T-helper 17 cell (primary cell): Measurements from ENCODE around the gene KRTCAP2. TPM values are rescaled to one million over a fixed set of nuclear protein-coding genes. Genes with fewer than 3 reads are reported as not detected.
A peak's percentile ranks its signal among the peaks of the same experiment; 100 is the strongest.

Source experiments
- ATAC-seq: fragments of 150-1000 bp; cut with Tn5 transposase; 2 replicates; pipeline ENCODE4 v1.10.0; 2021; ENCODE audit warnings: mild to moderate bottlenecking, moderate library complexity
- DNase-seq, 3 donors: peaks; one replicate each; pipeline versions ENCODE4 v3.0.0 to v3.0.0-alpha.2; 2020 to 2021
- H3K9me3 ChIP-seq: one replicate; pipeline ENCODE4 v1.7.0; 2013; ENCODE audit warnings: low read length, mild to moderate bottlenecking; ENCODE audit not compliant: control insufficient read depth, poor library complexity, severe bottlenecking
- H3K27ac Mint-ChIP-seq: one replicate; pipeline ENCODE4 v1.8.0; 2022; ENCODE audit warnings: mild to moderate bottlenecking, moderate library complexity, mixed read lengths
- H3K27me3 Mint-ChIP-seq: one replicate; pipeline ENCODE4 v1.8.0; 2022; ENCODE audit warnings: mixed read lengths
- H3K36me3 Mint-ChIP-seq: one replicate; pipeline ENCODE4 v1.8.0; 2022; ENCODE audit warnings: low read depth, mixed read lengths
- H3K4me1 Mint-ChIP-seq: one replicate; pipeline ENCODE4 v1.8.0; 2022; ENCODE audit warnings: mild to moderate bottlenecking, mixed read lengths
- H3K4me3 Mint-ChIP-seq: one replicate; pipeline ENCODE4 v1.8.0; 2022; ENCODE audit warnings: mild to moderate bottlenecking, moderate library complexity, mixed read lengths
- total RNA-seq, 4 donors: library from RNA in 2 of 4; stranded (reverse) in 2 of 4; gene quantifications; one replicate each; pipeline ENCODE4 v1.2.3 and lab custom pipeline; 2022 to 2026

The KRTCAP2 gene
- total RNA-seq, 2 donors from 2014 or later = 110 to 127 TPM

DNA sequence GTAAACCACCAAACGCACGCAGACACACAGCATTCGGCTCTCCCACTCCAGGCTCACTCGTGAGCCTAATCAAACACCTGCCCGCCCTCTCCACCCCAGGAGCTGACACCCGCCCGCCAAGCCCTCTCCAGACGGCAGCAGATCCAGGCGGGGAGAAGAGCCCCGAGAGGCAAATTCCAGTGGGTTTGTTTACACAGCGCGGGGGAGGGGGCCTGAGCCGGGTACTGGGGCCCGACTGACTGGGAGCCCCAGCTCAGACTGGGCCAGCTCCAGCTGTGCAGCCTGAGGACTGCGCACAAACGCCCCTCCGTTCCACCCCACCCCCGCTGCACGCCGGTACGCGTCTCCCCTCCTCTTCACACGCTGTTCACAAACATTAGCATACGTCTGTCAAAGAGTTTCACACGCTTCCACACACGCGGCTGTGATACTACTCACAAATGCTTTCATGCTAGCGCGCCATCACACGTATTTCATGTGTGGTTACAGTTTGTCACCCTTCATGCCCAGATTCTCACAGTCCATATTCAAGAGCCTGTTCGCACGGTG lies 46.5 kb downstream of the KRTCAP2 start:
- DNase-seq (no peak), ATAC-seq (peak; percentile 76)
- Mint-ChIP-seq H3K27me3 (peaks cover 26% of the 10 kb centered on the region), H3K4me1 (peaks cover 31% of the 10 kb centered on the region), H3K4me3 (peak overlapping the region; percentile 94), H3K27ac (peak overlapping the region; percentile 8), H3K36me3 (no peaks in the 10 kb centered on the region)
- H3K9me3 ChIP-seq = no peaks in the 10 kb centered on the region

DNA sequence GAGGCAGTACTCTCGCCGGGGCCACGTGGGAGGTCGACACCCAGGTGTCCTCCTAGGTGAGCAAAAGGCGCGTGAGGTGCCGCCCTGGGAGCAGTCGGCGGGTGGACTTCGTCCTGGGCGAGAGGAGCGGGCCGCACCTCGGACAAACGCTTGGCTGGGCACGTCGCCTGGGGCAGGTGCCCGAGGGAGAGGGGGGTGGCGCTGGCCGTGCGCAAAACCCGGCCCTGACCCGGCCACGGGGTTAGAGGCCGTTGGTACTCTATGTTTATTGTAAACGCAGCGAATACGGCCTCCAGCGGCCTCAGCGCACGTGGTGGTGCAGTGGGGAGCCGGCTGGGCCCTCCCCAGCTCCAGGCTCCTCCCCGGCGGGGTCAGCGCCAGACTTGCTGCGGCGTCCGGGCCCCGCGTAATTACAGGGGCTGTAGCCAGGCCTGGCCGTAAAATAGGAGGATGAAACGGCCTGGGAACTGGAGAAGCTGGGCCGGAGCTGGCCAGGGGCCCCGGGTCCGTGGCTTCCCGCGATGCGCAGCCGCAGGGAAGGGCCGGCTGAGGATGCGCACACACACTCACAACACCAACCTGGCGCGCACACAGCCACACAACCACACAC lies 47.1 kb downstream of the KRTCAP2 start:
- Mint-ChIP-seq H3K36me3 (no peaks in the 10 kb centered on the region), H3K27ac (no peak overlapping the region), H3K4me3 (peak overlapping the region; percentile 94), H3K27me3 (peaks cover 30% of the 10 kb centered on the region), H3K4me1 (peaks cover 31% of the 10 kb centered on the region)
- H3K9me3 ChIP-seq = no peaks in the 10 kb centered on the region
- ATAC-seq (no peak), DNase-seq (no peak)

DNA sequence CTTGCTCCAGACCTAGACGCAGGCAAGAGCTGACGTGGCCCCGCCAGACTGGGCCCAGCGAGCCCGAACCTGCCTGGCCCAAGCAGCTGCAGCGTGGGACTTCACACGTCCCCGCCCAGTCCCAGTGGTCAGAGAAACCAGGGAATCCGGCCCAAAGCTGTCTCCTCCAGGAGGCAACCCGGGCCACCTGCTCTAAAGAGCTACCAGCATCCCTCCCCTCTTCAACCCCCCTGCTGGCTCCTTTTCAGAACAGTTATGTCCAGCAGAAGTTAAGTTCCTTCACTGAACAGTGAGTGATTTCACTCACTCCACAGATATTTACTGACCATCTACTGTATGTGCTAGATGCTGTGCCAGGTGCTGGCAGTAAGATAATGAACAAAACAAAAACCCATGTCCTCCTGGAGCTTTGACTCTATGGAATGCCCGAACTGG lies 47.6 kb downstream of the KRTCAP2 start:
- Mint-ChIP-seq H3K27me3 (peaks cover 32% of the 10 kb centered on the region), H3K4me3 (peak overlapping the region; percentile 45), H3K27ac (no peak overlapping the region), H3K4me1 (peaks cover 26% of the 10 kb centered on the region), H3K36me3 (no peaks in the 10 kb centered on the region)
- DNase-seq (no peak), ATAC-seq (no peak)
- no peaks in the 10 kb centered on the region for H3K9me3 ChIP-seq

DNA sequence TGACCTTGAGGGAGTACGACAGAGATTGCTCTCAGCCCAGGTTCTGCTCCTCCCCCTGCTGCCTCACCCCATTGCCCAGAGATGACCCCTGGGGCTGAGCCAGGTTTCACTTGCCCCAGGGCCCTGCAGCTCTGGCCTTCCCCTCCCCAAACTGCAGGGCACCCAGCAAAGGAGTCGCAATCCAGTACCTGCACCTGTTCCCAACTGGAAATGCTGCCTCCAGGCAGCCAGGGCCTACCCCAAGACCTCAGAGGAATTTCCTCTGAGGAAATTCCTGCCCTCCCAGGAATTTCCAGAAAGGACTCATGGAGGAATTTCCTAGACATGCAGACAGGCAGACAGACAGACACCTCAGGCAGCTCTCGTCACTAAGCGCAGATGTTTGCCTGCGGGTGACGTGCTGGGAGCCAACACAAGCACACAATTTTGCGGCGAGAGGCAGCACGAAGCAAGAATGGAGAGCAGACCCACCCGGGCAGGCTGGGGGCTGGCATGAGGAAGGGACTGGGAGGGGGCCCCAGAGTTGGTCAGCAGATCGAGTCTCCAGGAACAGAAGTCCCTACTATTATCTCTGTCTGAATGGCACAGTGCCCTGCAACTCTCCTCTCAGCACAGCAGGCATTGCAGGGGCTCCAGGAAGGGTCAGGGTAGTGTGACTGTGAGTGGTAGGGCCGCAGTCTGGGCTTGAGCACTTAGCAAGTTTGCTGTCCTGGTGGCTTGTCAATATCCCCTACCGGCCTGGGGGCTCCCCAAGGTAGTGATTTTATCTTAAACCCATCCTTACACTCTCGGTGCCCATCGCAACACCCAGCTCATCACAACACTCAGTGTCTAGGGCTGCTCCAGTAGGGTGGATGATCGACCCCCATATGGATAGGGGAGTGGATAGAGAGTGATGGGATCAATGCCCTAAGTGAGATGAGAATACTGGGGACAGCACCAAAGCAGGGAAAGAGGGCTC lies 48.3 kb downstream of the KRTCAP2 start:
- H3K9me3 ChIP-seq = no peaks in the 10 kb centered on the region
- peak overlapping the region; percentile 19 for H3K4me3 Mint-ChIP-seq
- H3K4me1 Mint-ChIP-seq = peaks cover 24% of the 10 kb centered on the region
- no peak for DNase-seq
- H3K27me3 Mint-ChIP-seq = peaks cover 36% of the 10 kb centered on the region
- H3K27ac Mint-ChIP-seq = no peak overlapping the region
- no peaks in the 10 kb centered on the region for H3K36me3 Mint-ChIP-seq
- ATAC-seq = no peak

DNA sequence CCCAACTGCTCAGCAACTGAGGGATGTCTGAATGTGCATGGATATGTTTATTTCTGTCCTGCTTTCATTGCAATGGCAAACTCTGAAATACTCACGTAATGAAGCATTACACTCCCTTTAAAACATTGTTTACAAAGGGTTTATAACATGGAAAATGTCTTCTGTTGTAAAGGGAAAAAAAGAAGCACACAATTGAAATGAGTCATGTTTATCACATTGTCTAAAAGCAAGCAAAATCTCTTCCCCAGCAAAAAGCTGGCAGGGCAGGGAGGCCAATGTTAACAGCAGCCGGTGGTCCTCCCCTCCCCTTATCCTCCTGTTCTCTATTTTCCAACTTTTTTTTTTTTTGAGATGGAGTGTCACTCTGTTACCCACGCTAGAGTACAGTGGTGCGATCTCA lies 49.3 kb downstream of the KRTCAP2 start:
- Mint-ChIP-seq H3K27me3 (peaks cover 26% of the 10 kb centered on the region), H3K4me3 (no peak overlapping the region), H3K4me1 (peaks cover 17% of the 10 kb centered on the region), H3K27ac (no peak overlapping the region), H3K36me3 (no peaks in the 10 kb centered on the region)
- DNase-seq (no peak), ATAC-seq (no peak)
- H3K9me3 ChIP-seq = no peaks in the 10 kb centered on the region

DNA sequence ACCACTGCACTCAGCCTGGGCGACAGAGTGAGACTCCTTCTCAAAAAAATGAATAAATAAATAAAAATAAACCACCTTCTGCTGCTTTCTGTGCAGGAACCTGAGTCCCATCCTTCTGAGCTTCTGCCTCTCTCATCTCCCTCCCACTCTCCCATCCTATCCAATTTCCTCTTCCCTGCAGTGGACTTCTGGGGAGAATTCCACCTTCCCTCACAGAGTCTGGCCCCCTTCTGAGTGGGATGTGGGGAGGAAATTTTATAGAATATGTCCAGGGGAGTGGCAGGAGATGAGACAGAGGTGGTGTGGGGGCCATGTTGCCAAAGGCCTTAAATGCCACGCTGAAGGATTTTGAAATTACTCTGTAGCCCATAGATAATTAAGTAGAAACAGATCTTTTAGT lies 50.8 kb downstream of the KRTCAP2 start:
- Mint-ChIP-seq H3K27me3 (peaks cover 18% of the 10 kb centered on the region), H3K4me1 (peaks cover 7% of the 10 kb centered on the region), H3K36me3 (no peaks in the 10 kb centered on the region), H3K4me3 (no peak overlapping the region), H3K27ac (no peak overlapping the region)
- DNase-seq (no peak), ATAC-seq (no peak)
- H3K9me3 ChIP-seq = no peaks in the 10 kb centered on the region

DNA sequence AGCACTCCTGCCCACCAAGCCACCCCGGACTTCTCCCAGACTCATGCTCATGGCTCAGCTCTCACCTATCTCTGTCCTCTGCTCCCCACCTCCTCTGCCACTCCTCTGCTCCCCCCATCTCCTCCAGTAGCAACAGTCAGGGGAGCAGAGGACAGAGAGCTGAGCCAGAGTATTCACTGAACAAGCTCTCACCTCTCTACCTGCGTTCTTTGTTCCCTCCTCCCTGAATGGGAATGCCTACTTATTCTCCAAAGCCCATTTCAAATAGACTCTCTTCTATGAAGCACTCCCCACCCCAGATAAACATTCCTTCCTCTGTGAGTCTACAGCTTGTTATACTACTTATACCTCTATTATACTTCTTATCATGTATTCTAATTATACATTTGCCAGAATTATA lies 51.9 kb downstream of the KRTCAP2 start:
- Mint-ChIP-seq H3K4me1 (no peaks in the 10 kb centered on the region), H3K27me3 (peaks cover 15% of the 10 kb centered on the region), H3K36me3 (no peaks in the 10 kb centered on the region), H3K27ac (no peak overlapping the region), H3K4me3 (no peak overlapping the region)
- DNase-seq = no peak
- H3K9me3 ChIP-seq = no peaks in the 10 kb centered on the region
- no peak for ATAC-seq

DNA sequence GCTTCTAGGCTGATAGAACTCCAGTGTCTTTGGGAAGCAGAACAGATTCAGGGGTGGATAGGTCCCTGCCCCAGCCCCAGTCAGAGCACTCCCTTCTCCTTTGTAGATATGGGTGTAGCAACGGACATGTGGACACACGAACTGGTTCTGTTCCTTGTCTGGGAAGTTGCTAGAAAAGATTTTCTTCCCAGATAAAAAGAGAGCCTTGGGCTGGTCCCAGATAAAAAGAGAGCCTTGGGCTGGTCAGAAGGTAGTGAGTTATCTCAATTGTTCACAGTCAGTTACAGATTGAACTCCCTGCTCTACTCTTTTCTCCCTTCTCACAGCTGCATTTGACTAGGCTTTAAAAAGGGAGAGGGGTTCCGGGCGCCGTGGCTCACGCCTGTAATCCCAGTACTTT lies 52.9 kb downstream of the KRTCAP2 start:
- no peaks in the 10 kb centered on the region for H3K36me3 Mint-ChIP-seq
- ATAC-seq (no peak), DNase-seq (no peak)
- H3K4me1 Mint-ChIP-seq = no peaks in the 10 kb centered on the region
- H3K4me3 Mint-ChIP-seq = no peak overlapping the region
- no peak overlapping the region for H3K27ac Mint-ChIP-seq
- H3K9me3 ChIP-seq = no peaks in the 10 kb centered on the region
- H3K27me3 Mint-ChIP-seq = peaks cover 19% of the 10 kb centered on the region

Other genes starting within 250 kb of the KRTCAP2 start
- 10 to 100 TPM; 19.0 to 19.9 TPM for gene PMVK, start 236.6 kb downstream of the KRTCAP2 start, total RNA-seq
- 100 to 1,000 TPM; 634 to 767 TPM for gene PBXIP1, start 217.2 kb downstream of the KRTCAP2 start, total RNA-seq
- gene PYGO2, start 211.5 kb downstream of the KRTCAP2 start, total RNA-seq = 10 to 100 TPM; 34.7 to 45.1 TPM
- 100 to 1,000 TPM in 1 of 2 donors, 10 to 100 TPM in 1; 99.5 to 105 TPM for gene SHC1, start 202.6 kb downstream of the KRTCAP2 start, total RNA-seq
- gene CKS1B, start 198.6 kb downstream of the KRTCAP2 start, total RNA-seq = 1 to 10 TPM; 9.3 to 9.4 TPM
- gene FLAD1, start 190.0 kb downstream of the KRTCAP2 start, total RNA-seq = 10 to 100 TPM; 33.2 to 34.7 TPM
- not detected for gene LENEP, start 179.7 kb downstream of the KRTCAP2 start, total RNA-seq
- 10 to 100 TPM; 63.8 to 73.6 TPM for gene ZBTB7B, start 170.5 kb downstream of the KRTCAP2 start, total RNA-seq
- gene DCST2, start 139.5 kb downstream of the KRTCAP2 start, total RNA-seq = 1 to 10 TPM in 1 of 2 donors, under 1 TPM in 1; 0.94 to 1.3 TPM
- under 1 TPM; 0.23 to 0.57 TPM for gene DCST1, start 139.5 kb downstream of the KRTCAP2 start, total RNA-seq
- gene ADAM15, start 122.0 kb downstream of the KRTCAP2 start, total RNA-seq = 10 to 100 TPM; 30.3 to 33.8 TPM
- 1 to 10 TPM; 2.6 to 4.9 TPM for gene EFNA4, start 109.6 kb downstream of the KRTCAP2 start, total RNA-seq
- gene EFNA3, start 94.5 kb downstream of the KRTCAP2 start, total RNA-seq = 1 to 10 TPM in 1 of 2 donors, under 1 TPM in 1; 0.29 to 1.3 TPM
- gene EFNA1, start 45.4 kb downstream of the KRTCAP2 start, total RNA-seq = 1 to 10 TPM in 1 of 2 donors, not detected in 1; 1.0 TPM
- 10 to 100 TPM; 25.6 to 27.8 TPM for gene SLC50A1, start 37.5 kb downstream of the KRTCAP2 start, total RNA-seq
- gene DPM3, start 32.8 kb downstream of the KRTCAP2 start, total RNA-seq = 10 to 100 TPM; 32.1 to 36.0 TPM
- 10 to 100 TPM in 1 of 2 donors, 1 to 10 TPM in 1; 9.8 to 12.7 TPM for gene TRIM46, start 545 bp upstream of the KRTCAP2 start, total RNA-seq
- gene THBS3, start 34.6 kb upstream of the KRTCAP2 start, total RNA-seq = 10 to 100 TPM; 34.6 to 38.4 TPM
- gene MTX1, start 35.4 kb upstream of the KRTCAP2 start, total RNA-seq = 10 to 100 TPM; 20.7 to 28.5 TPM
- gene ENTREP3, start 82.2 kb upstream of the KRTCAP2 start, total RNA-seq = 1 to 10 TPM; 8.6 to 9.3 TPM
- gene SCAMP3, start 89.1 kb upstream of the KRTCAP2 start, total RNA-seq = 10 to 100 TPM; 60.1 to 69.4 TPM
- 10 to 100 TPM; 54.8 to 57.8 TPM for gene CLK2, start 100.2 kb upstream of the KRTCAP2 start, total RNA-seq
- gene HCN3, start 104.2 kb upstream of the KRTCAP2 start, total RNA-seq = 1 to 10 TPM; 1.3 to 1.5 TPM
- not detected for gene PKLR, start 128.1 kb upstream of the KRTCAP2 start, total RNA-seq
- gene FDPS, start 135.6 kb upstream of the KRTCAP2 start, total RNA-seq = 10 to 100 TPM; 63.0 TPM
- 10 to 100 TPM; 13.2 to 14.8 TPM for gene RUSC1, start 147.6 kb upstream of the KRTCAP2 start, total RNA-seq